ENCODE data around the gene ZCCHC2.

- TF ChIP-seq POLR2AphosphoS5 (IDR thresholded peaks at IDR 0.05; ENCODE audit: insufficient read depth, low read depth, low read length) (no peak), CTCF (IDR thresholded peaks at IDR 0.05; ENCODE audit: extremely low read depth in 1 of 2, insufficient read depth in 1 of 2, low read depth in 1 of 2, low read length in 2 of 2) (no peak)
Observed at GRCh38 chr18:62531078-62531477, 8.3 kb downstream of the ZCCHC2 start.

Measured in endothelial cell of umbilical vein (primary cell).